Keratinocyte (primary cell): ENCODE results near the gene RALGAPA2.

Experiments
- EZH2 ChIP-seq: IDR thresholded peaks from one replicate; pipeline ENCODE4 v1.6.1; 2012; ENCODE audit warnings: inconsistent platforms, mild to moderate bottlenecking, low read length, moderate library complexity
- TF ChIP-seq, protein P1 (sequence below), 3 experiments: IDR thresholded peaks in 1 of 3; conservative IDR thresholded peaks in 1 of 3; optimal IDR thresholded peaks in 1 of 3; 2 replicates in 2 of 3; 3 replicates in 1 of 3; pipeline versions ENCODE3 to v1.5.1; 2011; ENCODE audit warnings: low read length in 3 of 3, mild to moderate bottlenecking in 3 of 3, moderate library complexity in 2 of 3, control low read depth in 1 of 3, inconsistent platforms in 1 of 3; ENCODE audit not compliant: insufficient read depth in 2 of 3; ENCODE audit errors: extremely low read depth in 1 of 3

GRCh38 chr20:20391115-20391514 is 321.3 kb downstream of the RALGAPA2 start:
- TF ChIP-seq, protein P1, sequence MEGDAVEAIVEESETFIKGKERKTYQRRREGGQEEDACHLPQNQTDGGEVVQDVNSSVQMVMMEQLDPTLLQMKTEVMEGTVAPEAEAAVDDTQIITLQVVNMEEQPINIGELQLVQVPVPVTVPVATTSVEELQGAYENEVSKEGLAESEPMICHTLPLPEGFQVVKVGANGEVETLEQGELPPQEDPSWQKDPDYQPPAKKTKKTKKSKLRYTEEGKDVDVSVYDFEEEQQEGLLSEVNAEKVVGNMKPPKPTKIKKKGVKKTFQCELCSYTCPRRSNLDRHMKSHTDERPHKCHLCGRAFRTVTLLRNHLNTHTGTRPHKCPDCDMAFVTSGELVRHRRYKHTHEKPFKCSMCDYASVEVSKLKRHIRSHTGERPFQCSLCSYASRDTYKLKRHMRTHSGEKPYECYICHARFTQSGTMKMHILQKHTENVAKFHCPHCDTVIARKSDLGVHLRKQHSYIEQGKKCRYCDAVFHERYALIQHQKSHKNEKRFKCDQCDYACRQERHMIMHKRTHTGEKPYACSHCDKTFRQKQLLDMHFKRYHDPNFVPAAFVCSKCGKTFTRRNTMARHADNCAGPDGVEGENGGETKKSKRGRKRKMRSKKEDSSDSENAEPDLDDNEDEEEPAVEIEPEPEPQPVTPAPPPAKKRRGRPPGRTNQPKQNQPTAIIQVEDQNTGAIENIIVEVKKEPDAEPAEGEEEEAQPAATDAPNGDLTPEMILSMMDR (optimal IDR thresholded peaks at IDR 0.05 in 1 of 3, IDR thresholded peaks at IDR 0.05 in 1 of 3, conservative IDR thresholded peaks at IDR 0.05 in 1 of 3; ENCODE audit: extremely low read depth in 1 of 3, insufficient read depth in 2 of 3, low read length in 3 of 3), result no peak
- TF ChIP-seq EZH2, result no peak
